ENCODE results near the gene SPTBN5.

DNA sequence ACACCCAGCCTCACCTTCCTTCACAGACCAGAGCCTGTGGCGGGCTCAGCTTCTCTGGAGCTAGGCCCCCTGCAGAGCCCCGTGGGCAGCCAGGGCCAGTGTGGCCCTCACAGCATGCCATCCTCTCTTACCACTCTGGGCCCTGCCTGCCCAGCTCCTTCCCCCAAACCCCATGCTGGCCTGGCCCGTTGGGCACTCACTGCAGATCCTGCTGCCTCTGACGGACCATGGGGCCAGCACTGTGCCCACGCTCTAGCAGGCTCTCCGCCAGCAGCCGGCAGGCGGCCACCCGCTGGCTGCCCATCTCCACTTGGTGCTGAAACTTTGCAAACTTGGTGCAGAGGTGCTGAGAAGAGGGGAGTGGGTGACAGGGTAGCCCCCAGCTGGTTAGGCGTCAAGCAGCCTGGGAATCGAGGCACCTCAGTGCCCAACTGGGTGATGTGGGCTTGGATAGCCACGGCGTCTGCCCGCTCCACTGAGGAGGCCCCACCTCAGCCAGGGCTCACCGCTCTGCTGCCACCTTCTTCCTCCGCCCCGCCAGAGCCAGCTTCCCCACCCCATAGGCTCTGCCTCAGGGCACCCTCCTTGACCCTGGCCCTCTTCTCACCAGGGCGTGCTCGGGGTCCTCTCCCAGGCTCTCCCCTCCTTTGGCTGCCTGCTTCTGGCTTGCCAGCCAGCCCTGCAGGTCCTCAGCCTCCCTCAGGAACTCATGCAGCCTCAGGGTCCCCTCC is 22.5 kb downstream of the SPTBN5 start:
- TF ChIP-seq, protein P1, sequence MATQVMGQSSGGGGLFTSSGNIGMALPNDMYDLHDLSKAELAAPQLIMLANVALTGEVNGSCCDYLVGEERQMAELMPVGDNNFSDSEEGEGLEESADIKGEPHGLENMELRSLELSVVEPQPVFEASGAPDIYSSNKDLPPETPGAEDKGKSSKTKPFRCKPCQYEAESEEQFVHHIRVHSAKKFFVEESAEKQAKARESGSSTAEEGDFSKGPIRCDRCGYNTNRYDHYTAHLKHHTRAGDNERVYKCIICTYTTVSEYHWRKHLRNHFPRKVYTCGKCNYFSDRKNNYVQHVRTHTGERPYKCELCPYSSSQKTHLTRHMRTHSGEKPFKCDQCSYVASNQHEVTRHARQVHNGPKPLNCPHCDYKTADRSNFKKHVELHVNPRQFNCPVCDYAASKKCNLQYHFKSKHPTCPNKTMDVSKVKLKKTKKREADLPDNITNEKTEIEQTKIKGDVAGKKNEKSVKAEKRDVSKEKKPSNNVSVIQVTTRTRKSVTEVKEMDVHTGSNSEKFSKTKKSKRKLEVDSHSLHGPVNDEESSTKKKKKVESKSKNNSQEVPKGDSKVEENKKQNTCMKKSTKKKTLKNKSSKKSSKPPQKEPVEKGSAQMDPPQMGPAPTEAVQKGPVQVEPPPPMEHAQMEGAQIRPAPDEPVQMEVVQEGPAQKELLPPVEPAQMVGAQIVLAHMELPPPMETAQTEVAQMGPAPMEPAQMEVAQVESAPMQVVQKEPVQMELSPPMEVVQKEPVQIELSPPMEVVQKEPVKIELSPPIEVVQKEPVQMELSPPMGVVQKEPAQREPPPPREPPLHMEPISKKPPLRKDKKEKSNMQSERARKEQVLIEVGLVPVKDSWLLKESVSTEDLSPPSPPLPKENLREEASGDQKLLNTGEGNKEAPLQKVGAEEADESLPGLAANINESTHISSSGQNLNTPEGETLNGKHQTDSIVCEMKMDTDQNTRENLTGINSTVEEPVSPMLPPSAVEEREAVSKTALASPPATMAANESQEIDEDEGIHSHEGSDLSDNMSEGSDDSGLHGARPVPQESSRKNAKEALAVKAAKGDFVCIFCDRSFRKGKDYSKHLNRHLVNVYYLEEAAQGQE (IDR thresholded peaks at IDR 0.05; ENCODE audit: insufficient read depth in 1 of 2, low read depth in 2 of 2, low read length in 2 of 2): no peak
- TF ChIP-seq SIN3A (IDR thresholded peaks at IDR 0.05; ENCODE audit: borderline replicate concordance, insufficient read depth, low read length) (no peak), TAF1 (IDR thresholded peaks at IDR 0.05; ENCODE audit: borderline replicate concordance, insufficient read depth, low read length) (no peak)
